WTC11 (cell line): Measurements from ENCODE around the gene STXBP5.

Source experiments
- RELA ChIP-seq: sonication (generic); formaldehyde crosslinking; IDR thresholded peaks from 2 replicates; pipeline ENCODE4 v1.8.1; 2022; ENCODE audit warnings: missing genetic modification reagents, mild to moderate bottlenecking, borderline replicate concordance
- TF ChIP-seq, protein P1 (sequence below): fragments of 200-600 bp; IDR thresholded peaks from 2 replicates; pipeline ENCODE4 v1.8.0; 2022; ENCODE audit warnings: antibody characterized with exemption
- TF ChIP-seq, protein P2 (sequence below): sonication (generic); formaldehyde crosslinking; conservative IDR thresholded peaks from 2 replicates; pipeline ENCODE4 v1.8.1; 2022; ENCODE audit warnings: mild to moderate bottlenecking, missing genetic modification reagents

DNA sequence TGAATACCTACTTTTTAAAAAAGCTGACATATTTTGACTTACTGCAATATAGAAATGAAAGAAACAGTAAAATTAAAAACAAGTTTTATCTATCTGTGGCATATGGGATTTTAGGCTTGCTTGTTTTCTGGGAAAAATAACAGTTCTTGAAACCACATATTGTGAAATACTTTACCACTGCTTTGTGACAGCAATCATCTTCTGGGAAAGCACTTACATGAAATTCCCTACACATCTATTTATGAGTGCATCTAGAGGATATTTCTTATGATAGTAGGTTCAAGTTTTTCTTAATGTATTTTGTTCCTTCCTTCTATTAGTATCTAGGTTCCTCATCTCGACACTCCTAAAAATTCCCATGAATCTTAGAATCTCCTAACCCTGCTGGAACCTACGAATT, 75.2 kb downstream of the STXBP5 start:
- TF ChIP-seq, protein P1, sequence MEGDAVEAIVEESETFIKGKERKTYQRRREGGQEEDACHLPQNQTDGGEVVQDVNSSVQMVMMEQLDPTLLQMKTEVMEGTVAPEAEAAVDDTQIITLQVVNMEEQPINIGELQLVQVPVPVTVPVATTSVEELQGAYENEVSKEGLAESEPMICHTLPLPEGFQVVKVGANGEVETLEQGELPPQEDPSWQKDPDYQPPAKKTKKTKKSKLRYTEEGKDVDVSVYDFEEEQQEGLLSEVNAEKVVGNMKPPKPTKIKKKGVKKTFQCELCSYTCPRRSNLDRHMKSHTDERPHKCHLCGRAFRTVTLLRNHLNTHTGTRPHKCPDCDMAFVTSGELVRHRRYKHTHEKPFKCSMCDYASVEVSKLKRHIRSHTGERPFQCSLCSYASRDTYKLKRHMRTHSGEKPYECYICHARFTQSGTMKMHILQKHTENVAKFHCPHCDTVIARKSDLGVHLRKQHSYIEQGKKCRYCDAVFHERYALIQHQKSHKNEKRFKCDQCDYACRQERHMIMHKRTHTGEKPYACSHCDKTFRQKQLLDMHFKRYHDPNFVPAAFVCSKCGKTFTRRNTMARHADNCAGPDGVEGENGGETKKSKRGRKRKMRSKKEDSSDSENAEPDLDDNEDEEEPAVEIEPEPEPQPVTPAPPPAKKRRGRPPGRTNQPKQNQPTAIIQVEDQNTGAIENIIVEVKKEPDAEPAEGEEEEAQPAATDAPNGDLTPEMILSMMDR, result no peak
- TF ChIP-seq, protein P2, sequence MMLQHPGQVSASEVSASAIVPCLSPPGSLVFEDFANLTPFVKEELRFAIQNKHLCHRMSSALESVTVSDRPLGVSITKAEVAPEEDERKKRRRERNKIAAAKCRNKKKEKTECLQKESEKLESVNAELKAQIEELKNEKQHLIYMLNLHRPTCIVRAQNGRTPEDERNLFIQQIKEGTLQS, result no peak
- TF ChIP-seq RELA (CRISPR knock-in tag), result no peak
